ENCODE data around the gene CHRNB2. TPM values are rescaled to one million over a fixed set of nuclear protein-coding genes. Genes with fewer than 3 reads are reported as not detected.

The CHRNB2 gene
- total RNA-seq, 1 experiment from 2014 or later, result 1.8 TPM

- Histone ChIP-seq H4K91ac (ENCODE audit: insufficient read length, low read depth, low read length) (no peak overlapping the region), H3K18ac (ENCODE audit: insufficient read length, low read depth, low read length) (no peak overlapping the region), H3K9me3 (ENCODE audit: control insufficient read depth, low read depth, low read length) (no peaks in the 10 kb centered on the region), H2BK20ac (ENCODE audit: low read depth, low read length, poor library complexity, severe bottlenecking) (no peak overlapping the region), H2AK5ac (ENCODE audit: insufficient read length, low read length) (no peak overlapping the region), H3T11ph (ENCODE audit: low read length) (no peak overlapping the region), H4K8ac (replicated peaks; ENCODE audit: insufficient read length, low read depth, low read length) (no peak overlapping the region), H4K20me1 (ENCODE audit: control insufficient read depth, insufficient read depth, insufficient read length) (peaks cover 2% of the 10 kb centered on the region), H2AFZ (ENCODE audit: low read length) (no peak overlapping the region), H3K4ac (ENCODE audit: low read depth, low read length) (no peak overlapping the region), H3K23ac (ENCODE audit: insufficient read length, low read depth, low read length) (no peak overlapping the region), H4K5ac (ENCODE audit: insufficient read length, low read depth, low read length) (no peak overlapping the region), H3K4me2 (ENCODE audit: insufficient read depth, insufficient read length, low read length) (no peak overlapping the region), H3K4me1 (ENCODE audit: insufficient read depth, low read length) (peaks cover 3% of the 10 kb centered on the region; the same call in 1 of the 2 replicates), H3K79me1 (ENCODE audit: insufficient read depth, low read depth, low read length, poor library complexity, severe bottlenecking) (peaks cover 12% of the 10 kb centered on the region), H3K79me2 (ENCODE audit: insufficient read depth, low read length) (peaks cover 53% of the 10 kb centered on the region; the same call in 1 of the 2 replicates), H3K9ac (ENCODE audit: extremely low read depth, insufficient read length, low read length) (no peak overlapping the region), H3K14ac (ENCODE audit: insufficient read depth, low read length) (no peak overlapping the region), H2BK15ac (ENCODE audit: low read depth, low read length) (no peak overlapping the region), H2BK12ac (ENCODE audit: insufficient read length, low read depth, low read length) (no peak overlapping the region), H3K23me2 (ENCODE audit: insufficient read length, low read depth, low read length, poor library complexity, severe bottlenecking) (peaks cover 8% of the 10 kb centered on the region), H2BK120ac (ENCODE audit: low read depth, low read length, poor library complexity, severe bottlenecking) (no peak overlapping the region), H3K56ac (ENCODE audit: insufficient read length, low read depth, low read length) (no peak overlapping the region), H3K27me3 (ENCODE audit: insufficient read depth, low read length) (no peaks in the 10 kb centered on the region), H3K27ac (ENCODE audit: insufficient read length, low read depth, low read length) (no peak overlapping the region), H2BK5ac (ENCODE audit: insufficient read length, low read length) (no peak overlapping the region)
- no CpG with 5 or more reads among the region's 2 CpGs for WGBS (ENCODE audit: extremely low coverage, insufficient read length, low lambda C conversion rate)
- no peak for TF ChIP-seq CTCF (conservative IDR thresholded peaks at IDR 0.05)
- H3K4me1 Mint-ChIP-seq, result peaks cover 36 to 38% of the 10 kb centered on the region in 2 experiments
- H3K4me3 Mint-ChIP-seq, result no peak overlapping the region
- H3K9me3 Mint-ChIP-seq, result no peaks in the 10 kb centered on the region
- no peaks in the 10 kb centered on the region for H3K27me3 Mint-ChIP-seq (ENCODE audit: low read depth)
- DNase-seq, result no peak
- 0 out of 7 replicates have a peak overlapping the region, but pooled peaks of 1 of the 3 experiments have one; percentile 11 for H3K27ac Mint-ChIP-seq
- peaks cover 43 to 56% (median 51%) of the 10 kb centered on the region in 3 experiments for H3K36me3 Mint-ChIP-seq (ENCODE audit: insufficient read depth in 1 of 3, low read depth in 3 of 3)
Measured at GRCh38 chr1:154603317-154603716, 35.7 kb downstream of the CHRNB2 start.
